Measurements from ENCODE around the gene GRM1. TPM values are rescaled to one million over a fixed set of nuclear protein-coding genes. Genes with fewer than 3 reads are reported as not detected.
A peak's percentile ranks its signal among the peaks of the same experiment; 100 is the strongest.

GRM1 gene
- total and polyA plus RNA-seq, 2 experiments from 2014 or later = not detected

DNA sequence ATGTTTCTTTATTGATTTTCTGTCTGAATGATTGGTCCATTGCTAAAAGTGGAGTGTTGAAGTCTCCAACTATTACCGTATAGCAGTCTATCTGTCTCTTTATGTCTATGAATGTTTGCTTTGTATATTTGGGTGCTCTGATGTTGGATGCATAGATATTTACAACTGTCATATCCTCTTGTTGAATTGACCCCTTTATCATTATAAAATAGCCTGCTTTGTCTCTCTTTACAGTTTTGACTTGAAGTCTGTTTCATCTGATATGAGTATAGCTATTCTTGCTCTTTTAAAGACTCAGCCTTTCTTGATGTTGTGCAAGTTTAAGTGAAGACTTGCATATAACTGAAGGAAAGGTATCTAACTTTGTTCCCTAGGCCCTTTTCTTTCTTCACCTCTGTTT is 341.0 kb downstream of the GRM1 start:
- in situ Hi-C loops (cut with MboI) = no loop called here
- Histone ChIP-seq H3K36me3 (ENCODE audit: low read depth) (no peaks in the 10 kb centered on the region), H3F3A (ENCODE audit: insufficient read depth) (no peaks in the 10 kb centered on the region), H3K4me2 (ENCODE audit: unreplicated experiment) (no peak overlapping the region), H2AFZ (no peak overlapping the region), H3K79me2 (ENCODE audit: insufficient read depth) (no peaks in the 10 kb centered on the region), H3K27ac (no peak overlapping the region), H4K20me1 (ENCODE audit: insufficient read depth) (no peaks in the 10 kb centered on the region), H3K9ac (no peak overlapping the region), H3K9me3 (ENCODE audit: low read depth) (no peaks in the 10 kb centered on the region), H3K27me3 (replicated peaks; ENCODE audit: insufficient read depth) (no peaks in the 10 kb centered on the region), H3K9me2 (ENCODE audit: insufficient read depth) (no peaks in the 10 kb centered on the region), H3K4me3 (no peak overlapping the region), H3K4me1 (ENCODE audit: insufficient read depth) (peaks cover 6% of the 10 kb centered on the region)
- no peak for DNase-seq
- 89 to 91% methylated on average over 1 of the region's 1 CpG for WGBS, 2 experiments (ENCODE audit: low coverage in 1 of 2, low lambda C conversion rate in 2 of 2, missing lambda C conversion rate in 2 of 2)
- TF ChIP-seq EZH2 (IDR thresholded peaks at IDR 0.05; ENCODE audit: insufficient read depth, poor library complexity, severe bottlenecking) = no peak
- no peak for TF ChIP-seq EZH2phosphoT487 (IDR thresholded peaks at IDR 0.05; ENCODE audit: insufficient read depth, low read depth)

DNA sequence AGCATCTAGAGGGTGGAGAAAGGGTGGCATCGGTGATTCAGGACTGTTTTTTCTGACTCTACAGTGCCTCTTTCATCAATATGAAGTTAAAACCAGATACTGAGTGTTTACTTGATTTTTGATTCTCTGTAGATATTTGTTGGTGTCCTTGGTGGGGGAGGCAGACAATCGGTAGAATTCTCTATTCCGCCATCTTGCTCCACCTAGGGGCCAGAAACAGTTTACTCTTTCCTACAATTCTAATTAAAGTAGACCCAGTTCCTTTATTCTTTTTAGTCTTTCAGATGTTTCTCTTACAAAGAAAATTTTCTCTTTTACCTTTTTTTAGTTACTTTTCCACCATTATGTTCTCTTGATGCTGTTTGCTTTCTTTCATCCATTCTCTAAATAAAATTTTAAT is 352.6 kb downstream of the GRM1 start:
- no peaks in the 10 kb centered on the region for H3K4me1 ChIP-seq (ENCODE audit: insufficient read depth)
- no peak overlapping the region for H3K4me2 ChIP-seq (ENCODE audit: unreplicated experiment)
- H3K79me2 ChIP-seq (ENCODE audit: insufficient read depth) = no peaks in the 10 kb centered on the region
- no peak overlapping the region for H3K9ac ChIP-seq
- no peak overlapping the region for H3K4me3 ChIP-seq
- H3F3A ChIP-seq (ENCODE audit: insufficient read depth) = no peaks in the 10 kb centered on the region
- in situ Hi-C loops (cut with MboI) = no loop called here
- peak; percentile 11 for DNase-seq
- no peak overlapping the region for H2AFZ ChIP-seq
- H3K36me3 ChIP-seq (ENCODE audit: low read depth) = no peaks in the 10 kb centered on the region
- no peaks in the 10 kb centered on the region for H3K9me2 ChIP-seq (ENCODE audit: insufficient read depth)
- no peaks in the 10 kb centered on the region for H4K20me1 ChIP-seq (ENCODE audit: insufficient read depth)
- H3K27me3 ChIP-seq (replicated peaks; ENCODE audit: insufficient read depth) = no peaks in the 10 kb centered on the region
- TF ChIP-seq EZH2phosphoT487 (IDR thresholded peaks at IDR 0.05; ENCODE audit: insufficient read depth, low read depth) (no peak), EZH2 (IDR thresholded peaks at IDR 0.05; ENCODE audit: insufficient read depth, poor library complexity, severe bottlenecking) (no peak)
- no peak overlapping the region for H3K27ac ChIP-seq
- no peaks in the 10 kb centered on the region for H3K9me3 ChIP-seq (ENCODE audit: low read depth)
- 73 to 80% methylated on average over 3 of the region's 3 CpGs for WGBS, 2 experiments (ENCODE audit: low coverage in 1 of 2, low lambda C conversion rate in 2 of 2, missing lambda C conversion rate in 2 of 2)

DNA sequence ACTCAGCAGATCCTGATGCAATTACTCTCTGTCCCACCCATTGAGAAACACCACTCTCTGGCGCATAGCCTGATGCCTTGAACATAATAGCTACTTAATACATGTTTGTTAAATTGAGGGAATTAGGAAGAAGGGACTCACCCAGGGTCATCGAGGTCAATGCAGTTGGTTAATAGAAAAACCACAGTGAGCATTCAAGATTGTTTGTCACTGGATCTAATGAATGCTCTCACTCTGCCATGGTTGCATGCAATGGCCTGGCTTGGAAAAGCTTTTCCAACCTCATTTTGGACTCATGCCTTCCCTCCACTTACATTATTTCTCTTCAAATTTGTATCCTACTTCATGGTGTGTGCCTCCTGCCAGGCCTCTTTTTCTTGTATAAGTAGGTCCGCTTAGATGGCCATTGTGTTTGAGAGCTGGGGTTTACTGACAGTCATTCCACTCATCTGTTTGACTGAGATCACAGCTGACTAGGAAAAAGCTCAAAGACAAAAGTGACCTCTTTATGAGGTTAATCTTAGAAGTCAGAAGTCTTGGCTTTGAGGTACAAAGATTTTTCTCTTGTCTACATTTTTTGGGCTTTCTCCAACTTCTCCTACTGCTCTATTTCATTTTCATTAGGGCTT is 360.0 kb downstream of the GRM1 start:
- Histone ChIP-seq H3K9ac (no peak overlapping the region), H3K4me3 (no peak overlapping the region), H3K4me2 (ENCODE audit: unreplicated experiment) (no peak overlapping the region), H3K36me3 (ENCODE audit: low read depth) (no peaks in the 10 kb centered on the region), H3K9me3 (ENCODE audit: low read depth) (no peaks in the 10 kb centered on the region), H3K79me2 (ENCODE audit: insufficient read depth) (no peaks in the 10 kb centered on the region), H3K27me3 (replicated peaks; ENCODE audit: insufficient read depth) (no peaks in the 10 kb centered on the region), H3K27ac (no peak overlapping the region), H3K4me1 (ENCODE audit: insufficient read depth) (no peaks in the 10 kb centered on the region), H3K9me2 (ENCODE audit: insufficient read depth) (no peaks in the 10 kb centered on the region), H2AFZ (no peak overlapping the region), H3F3A (ENCODE audit: insufficient read depth) (no peaks in the 10 kb centered on the region), H4K20me1 (ENCODE audit: insufficient read depth) (no peaks in the 10 kb centered on the region)
- no peak for TF ChIP-seq EZH2 (IDR thresholded peaks at IDR 0.05; ENCODE audit: insufficient read depth, poor library complexity, severe bottlenecking)
- in situ Hi-C loops (cut with MboI) = no loop called here
- whole genome bisulfite sequencing, 2 experiments (ENCODE audit: low coverage in 1 of 2, low lambda C conversion rate in 2 of 2, missing lambda C conversion rate in 2 of 2) = 59 to 61% methylated on average over 3 of the region's 3 CpGs
- no peak for DNase-seq

DNA sequence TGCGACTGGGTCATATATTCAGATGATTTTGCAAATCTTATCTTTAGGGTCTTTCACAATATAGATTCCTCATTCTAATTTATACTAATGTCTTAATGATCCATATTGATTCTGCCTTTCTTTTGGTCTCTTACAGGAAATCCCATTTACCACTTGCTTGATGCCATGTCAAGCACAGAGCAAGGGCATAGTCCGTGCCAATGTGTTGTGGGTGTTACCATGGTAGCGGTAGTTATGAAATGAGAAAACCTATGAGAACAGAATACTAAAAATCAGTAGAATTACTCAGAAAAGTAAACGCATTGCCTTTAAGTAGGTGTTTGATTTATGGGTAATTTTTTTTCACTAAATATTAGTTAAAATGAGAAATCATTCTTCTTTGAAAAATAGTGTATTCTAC is 360.9 kb downstream of the GRM1 start:
- H3K27me3 ChIP-seq (replicated peaks; ENCODE audit: insufficient read depth) = no peaks in the 10 kb centered on the region
- H3K9me3 ChIP-seq (ENCODE audit: low read depth) = no peaks in the 10 kb centered on the region
- TF ChIP-seq EZH2 (IDR thresholded peaks at IDR 0.05; ENCODE audit: insufficient read depth, poor library complexity, severe bottlenecking) (no peak), EZH2phosphoT487 (IDR thresholded peaks at IDR 0.05; ENCODE audit: insufficient read depth, low read depth) (no peak)
- H3K4me1 ChIP-seq (ENCODE audit: insufficient read depth) = no peaks in the 10 kb centered on the region
- no peak overlapping the region for H3K4me3 ChIP-seq
- no peaks in the 10 kb centered on the region for H4K20me1 ChIP-seq (ENCODE audit: insufficient read depth)
- no peak overlapping the region for H2AFZ ChIP-seq
- H3K79me2 ChIP-seq (ENCODE audit: insufficient read depth) = no peaks in the 10 kb centered on the region
- H3K9me2 ChIP-seq (ENCODE audit: insufficient read depth) = no peaks in the 10 kb centered on the region
- H3F3A ChIP-seq (ENCODE audit: insufficient read depth) = no peaks in the 10 kb centered on the region
- no peak for DNase-seq
- H3K27ac ChIP-seq = no peak overlapping the region
- no peaks in the 10 kb centered on the region for H3K36me3 ChIP-seq (ENCODE audit: low read depth)
- 74 to 76% methylated on average over 4 of the region's 4 CpGs for WGBS, 2 experiments (ENCODE audit: low coverage in 1 of 2, low lambda C conversion rate in 2 of 2, missing lambda C conversion rate in 2 of 2)
- H3K4me2 ChIP-seq (ENCODE audit: unreplicated experiment) = no peak overlapping the region
- in situ Hi-C loops (cut with MboI) = no loop called here
- H3K9ac ChIP-seq = no peak overlapping the region

DNA sequence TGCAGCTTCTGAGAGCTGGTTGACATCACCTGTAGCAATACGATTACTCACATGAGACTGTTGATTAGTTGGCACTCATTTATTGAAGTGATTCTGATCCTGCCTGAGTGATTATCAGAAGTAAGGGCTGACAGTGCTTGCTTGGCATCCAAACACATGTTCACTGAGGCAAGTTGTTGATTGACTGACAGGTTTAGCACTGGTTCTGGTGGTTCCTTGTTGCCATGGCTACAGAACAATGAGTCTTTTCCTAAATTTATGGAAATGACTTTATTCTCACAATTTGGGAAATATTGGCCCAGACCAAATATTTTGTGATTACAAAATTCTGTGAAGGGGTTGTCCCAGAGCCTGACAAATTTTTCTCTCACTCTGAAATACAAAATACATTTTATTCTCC is 368.8 kb downstream of the GRM1 start:
- in situ Hi-C loops (cut with MboI) = no loop called here
- H3K9me3 ChIP-seq (ENCODE audit: low read depth) = no peaks in the 10 kb centered on the region
- H3K4me1 ChIP-seq (ENCODE audit: insufficient read depth) = no peaks in the 10 kb centered on the region
- no peak for TF ChIP-seq EZH2 (IDR thresholded peaks at IDR 0.05; ENCODE audit: insufficient read depth, poor library complexity, severe bottlenecking)
- TF ChIP-seq EZH2phosphoT487 (IDR thresholded peaks at IDR 0.05; ENCODE audit: insufficient read depth, low read depth) = no peak
- H3K4me2 ChIP-seq (ENCODE audit: unreplicated experiment) = no peak overlapping the region
- no peaks in the 10 kb centered on the region for H3K9me2 ChIP-seq (ENCODE audit: insufficient read depth)
- no peak overlapping the region for H2AFZ ChIP-seq
- 15 to 19% methylated on average over 1 of the region's 1 CpG for WGBS, 2 experiments (ENCODE audit: low coverage in 1 of 2, low lambda C conversion rate in 2 of 2, missing lambda C conversion rate in 2 of 2)
- no peak overlapping the region for H3K9ac ChIP-seq
- H3F3A ChIP-seq (ENCODE audit: insufficient read depth) = no peaks in the 10 kb centered on the region
- no peaks in the 10 kb centered on the region for H3K79me2 ChIP-seq (ENCODE audit: insufficient read depth)
- H4K20me1 ChIP-seq (ENCODE audit: insufficient read depth) = no peaks in the 10 kb centered on the region
- no peak for DNase-seq
- H3K36me3 ChIP-seq (ENCODE audit: low read depth) = no peaks in the 10 kb centered on the region
- H3K27ac ChIP-seq = no peak overlapping the region
- peaks cover 2% of the 10 kb centered on the region; the same call in 1 of the 2 replicates for H3K27me3 ChIP-seq (replicated peaks; ENCODE audit: insufficient read depth)
- no peak overlapping the region for H3K4me3 ChIP-seq

Measured in GM23248 (cell line).